Stomach (tissue), 4 donors: ENCODE measurements around the gene MED22.

ENCODE experiments used
- EP300 ChIP-seq: sonication (generic); formaldehyde crosslinking; IDR thresholded peaks from one replicate; pipeline ENCODE4 v1.6.1; 2017; ENCODE audit warnings: antibody characterized with exemption
- POLR2A ChIP-seq, 4 donors: fragments of 450-650 bp; IDR thresholded peaks; one replicate each; pipeline ENCODE4 v1.6.1; 2016; ENCODE audit warnings: antibody characterized with exemption in 4 of 4, control low read depth in 2 of 4, mild to moderate bottlenecking in 1 of 4, moderate library complexity in 1 of 4
- POLR2AphosphoS5 ChIP-seq, 3 donors: sonication (generic); formaldehyde crosslinking; IDR thresholded peaks; one replicate each; pipeline ENCODE4 v1.6.1; 2016; ENCODE audit warnings: antibody characterized with exemption in 3 of 3
- TF ChIP-seq, protein P1 (sequence below), 7 experiments: fragments of 450-650 bp in 4 of 7; fragments of 200-600 bp in 3 of 7; sonication (generic) in 3 of 7; IDR thresholded peaks; one replicate each; pipeline ENCODE4 v1.5.1; 2016 to 2019; ENCODE audit warnings: antibody characterized with exemption in 7 of 7, control low read depth in 2 of 7, mild to moderate bottlenecking in 1 of 7

- TF ChIP-seq, protein P1, sequence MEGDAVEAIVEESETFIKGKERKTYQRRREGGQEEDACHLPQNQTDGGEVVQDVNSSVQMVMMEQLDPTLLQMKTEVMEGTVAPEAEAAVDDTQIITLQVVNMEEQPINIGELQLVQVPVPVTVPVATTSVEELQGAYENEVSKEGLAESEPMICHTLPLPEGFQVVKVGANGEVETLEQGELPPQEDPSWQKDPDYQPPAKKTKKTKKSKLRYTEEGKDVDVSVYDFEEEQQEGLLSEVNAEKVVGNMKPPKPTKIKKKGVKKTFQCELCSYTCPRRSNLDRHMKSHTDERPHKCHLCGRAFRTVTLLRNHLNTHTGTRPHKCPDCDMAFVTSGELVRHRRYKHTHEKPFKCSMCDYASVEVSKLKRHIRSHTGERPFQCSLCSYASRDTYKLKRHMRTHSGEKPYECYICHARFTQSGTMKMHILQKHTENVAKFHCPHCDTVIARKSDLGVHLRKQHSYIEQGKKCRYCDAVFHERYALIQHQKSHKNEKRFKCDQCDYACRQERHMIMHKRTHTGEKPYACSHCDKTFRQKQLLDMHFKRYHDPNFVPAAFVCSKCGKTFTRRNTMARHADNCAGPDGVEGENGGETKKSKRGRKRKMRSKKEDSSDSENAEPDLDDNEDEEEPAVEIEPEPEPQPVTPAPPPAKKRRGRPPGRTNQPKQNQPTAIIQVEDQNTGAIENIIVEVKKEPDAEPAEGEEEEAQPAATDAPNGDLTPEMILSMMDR (IDR thresholded peaks at IDR 0.05) = no peak
- TF ChIP-seq POLR2A (IDR thresholded peaks at IDR 0.05) (no peak), EP300 (no peak), POLR2AphosphoS5 (IDR thresholded peaks at IDR 0.05) (no peak)
Observed at GRCh38 chr9:133361507-133362092, 13.7 kb upstream of the MED22 start.
